PC-9 (cell line): ENCODE data around the gene PCGF3. TPM values are rescaled to one million over a fixed set of nuclear protein-coding genes. Genes with fewer than 3 reads are reported as not detected.

Experiments
- BruUV-seq: library from RNA; stranded (reverse); fragments of 400-500 nt; replicated peaks from 2 replicates; lab custom pipeline; 2021; lab: Mats Ljungman, UMichigan
- CTCF ChIA-PET: fragments of 300-600 bp; sonication (Branson Sonifier 250); formaldehyde crosslinking; loops from one replicate; lab custom pipeline; 2022; ENCODE audit warnings: antibody characterized with exemption; lab: Charles Lee
- POLR2A ChIA-PET: fragments of 300-600 bp; sonication (Branson Sonifier 250); formaldehyde crosslinking; loops from one replicate; lab custom pipeline; 2022; ENCODE audit warnings: antibody characterized with exemption; ENCODE audit not compliant: unreplicated experiment; lab: Charles Lee
- DNase-seq, 2 experiments: peaks; one replicate each; pipeline versions ENCODE4 v3.0.0 to v3.0.0-alpha.2; 2015 to 2022; ENCODE audit warnings: mixed read lengths in 1 of 2
- H2AFZ ChIP-seq: fragments of 200-600 bp; sonication (generic); 2 replicates; pipeline ENCODE4 v1.8.1; 2017; ENCODE audit warnings: antibody characterized with exemption
- H3F3A ChIP-seq: fragments of 200-600 bp; sonication (generic); 2 replicates; pipeline ENCODE4 v1.8.1; 2017; ENCODE audit warnings: antibody characterized with exemption, mild to moderate bottlenecking, low read depth; ENCODE audit not compliant: insufficient read depth
- H3K27ac ChIP-seq: fragments of 200-600 bp; sonication (generic); 2 replicates; pipeline ENCODE4 v1.6.1; 2016; ENCODE audit warnings: mixed run types
- H3K27me3 ChIP-seq: fragments of 200-600 bp; sonication (generic); 2 replicates; pipeline ENCODE4 v1.6.1; 2016; ENCODE audit warnings: low read depth, mixed run types; ENCODE audit not compliant: insufficient read depth
- H3K36me3 ChIP-seq: fragments of 200-600 bp; sonication (generic); 2 replicates; pipeline ENCODE4 v1.6.1; 2016; ENCODE audit warnings: low read depth, mixed run types
- H3K4me1 ChIP-seq: fragments of 200-600 bp; sonication (generic); replicated peaks from 2 replicates; pipeline ENCODE4 v1.6.1; 2016; ENCODE audit warnings: mixed run types; ENCODE audit not compliant: insufficient read depth
- H3K4me2 ChIP-seq: fragments of 200-600 bp; sonication (generic); 2 replicates; pipeline ENCODE4 v1.6.1; 2017; ENCODE audit warnings: mixed run types
- H3K4me3 ChIP-seq: fragments of 200-600 bp; sonication (generic); 2 replicates; pipeline ENCODE4 v1.6.1; 2016; ENCODE audit warnings: mixed run types
- H3K79me2 ChIP-seq: fragments of 200-600 bp; sonication (generic); 2 replicates; pipeline ENCODE4 v1.6.1; 2017; ENCODE audit warnings: low read depth, mixed run types
- H3K9me2 ChIP-seq: fragments of 200-600 bp; sonication (generic); 2 replicates; pipeline ENCODE4 v1.8.1; 2017; ENCODE audit warnings: mild to moderate bottlenecking; ENCODE audit not compliant: insufficient read depth
- H3K9me3 ChIP-seq: fragments of 200-600 bp; sonication (generic); 2 replicates; pipeline ENCODE4 v1.8.1; 2016; ENCODE audit warnings: low read depth; ENCODE audit not compliant: insufficient read depth
- H4K20me1 ChIP-seq: fragments of 200-600 bp; sonication (generic); 2 replicates; pipeline ENCODE4 v1.8.1; 2017; ENCODE audit not compliant: insufficient read depth
- EZH2 ChIP-seq: fragments of 200-600 bp; sonication (generic); IDR thresholded peaks from 2 replicates; pipeline ENCODE4 v1.8.0; 2017; ENCODE audit warnings: antibody characterized with exemption, low read depth
- intact Hi-C: fragments of 100-400 bp; cut with micrococcal nuclease; formaldehyde crosslinking; loops from one replicate; pipeline ENCODE4 v1.10.0; 2022; ENCODE audit not compliant: unreplicated experiment
- total RNA-seq: library from RNA; stranded (reverse); gene quantifications from 2 replicates; pipeline ENCODE4 v1.2.3, GENCODE V29; 2021
- TF ChIP-seq, protein P1 (sequence below): fragments of 200-600 bp; sonication (generic); conservative IDR thresholded peaks from 2 replicates; pipeline ENCODE4 v1.6.1; 2017; ENCODE audit warnings: mixed run types, antibody characterized with exemption, mild to moderate bottlenecking, moderate library complexity

The PCGF3 gene
- total RNA-seq, 1 experiment from 2014 or later, result 60.8 TPM

GRCh38 chr4:717601-718320 lies 12.1 kb downstream of the PCGF3 start:
- H3K9me2 ChIP-seq, result no peaks in the 10 kb centered on the region
- H3F3A ChIP-seq, result no peaks in the 10 kb centered on the region
- no peaks in the 10 kb centered on the region for H3K27me3 ChIP-seq
- intact Hi-C loops, result no loop called here
- POLR2A ChIA-PET, result no interaction called here
- no peaks in the 10 kb centered on the region for H3K4me1 ChIP-seq
- TF ChIP-seq, protein P1, sequence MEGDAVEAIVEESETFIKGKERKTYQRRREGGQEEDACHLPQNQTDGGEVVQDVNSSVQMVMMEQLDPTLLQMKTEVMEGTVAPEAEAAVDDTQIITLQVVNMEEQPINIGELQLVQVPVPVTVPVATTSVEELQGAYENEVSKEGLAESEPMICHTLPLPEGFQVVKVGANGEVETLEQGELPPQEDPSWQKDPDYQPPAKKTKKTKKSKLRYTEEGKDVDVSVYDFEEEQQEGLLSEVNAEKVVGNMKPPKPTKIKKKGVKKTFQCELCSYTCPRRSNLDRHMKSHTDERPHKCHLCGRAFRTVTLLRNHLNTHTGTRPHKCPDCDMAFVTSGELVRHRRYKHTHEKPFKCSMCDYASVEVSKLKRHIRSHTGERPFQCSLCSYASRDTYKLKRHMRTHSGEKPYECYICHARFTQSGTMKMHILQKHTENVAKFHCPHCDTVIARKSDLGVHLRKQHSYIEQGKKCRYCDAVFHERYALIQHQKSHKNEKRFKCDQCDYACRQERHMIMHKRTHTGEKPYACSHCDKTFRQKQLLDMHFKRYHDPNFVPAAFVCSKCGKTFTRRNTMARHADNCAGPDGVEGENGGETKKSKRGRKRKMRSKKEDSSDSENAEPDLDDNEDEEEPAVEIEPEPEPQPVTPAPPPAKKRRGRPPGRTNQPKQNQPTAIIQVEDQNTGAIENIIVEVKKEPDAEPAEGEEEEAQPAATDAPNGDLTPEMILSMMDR, result no peak
- no peak for TF ChIP-seq EZH2
- DNase-seq, result no peak
- no peaks in the 10 kb centered on the region for H3K9me3 ChIP-seq
- no peak overlapping the region for H3K27ac ChIP-seq
- BruUV-seq, result no TSS peak
- H2AFZ ChIP-seq, result no peak overlapping the region
- H3K79me2 ChIP-seq, result peaks cover 48% of the 10 kb centered on the region
- no peak overlapping the region for H3K4me3 ChIP-seq
- no peak overlapping the region for H3K4me2 ChIP-seq
- CTCF ChIA-PET, result no interaction called here
- H3K36me3 ChIP-seq, result no peaks in the 10 kb centered on the region
- peaks cover 34% of the 10 kb centered on the region for H4K20me1 ChIP-seq

DNA sequence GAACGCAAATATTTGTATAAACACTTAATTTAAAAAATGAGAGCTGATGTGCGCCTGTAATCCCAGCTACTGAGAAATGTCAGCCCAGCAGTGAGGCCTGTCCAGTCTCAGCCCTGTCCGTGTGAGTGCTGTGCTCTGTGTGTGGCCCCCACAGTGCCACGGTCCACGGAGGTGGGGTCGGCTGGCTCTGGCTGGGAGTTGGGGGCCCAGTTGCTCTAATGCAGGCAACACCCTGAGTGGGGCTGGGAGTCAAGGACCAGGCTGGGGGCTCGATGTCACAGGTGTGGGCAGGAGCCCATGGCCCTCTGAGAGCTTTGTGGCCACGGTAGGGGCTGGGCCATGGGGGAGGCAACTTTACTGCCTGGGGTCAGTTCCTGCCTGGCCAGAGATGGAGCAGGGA lies 12.8 kb downstream of the PCGF3 start:
- Histone ChIP-seq H3K9me2 (no peaks in the 10 kb centered on the region), H4K20me1 (peaks cover 30% of the 10 kb centered on the region), H3K4me1 (no peaks in the 10 kb centered on the region), H3K4me2 (no peak overlapping the region), H3K9me3 (no peaks in the 10 kb centered on the region), H2AFZ (no peak overlapping the region), H3F3A (no peaks in the 10 kb centered on the region), H3K27ac (no peak overlapping the region), H3K79me2 (peaks cover 41% of the 10 kb centered on the region), H3K36me3 (no peaks in the 10 kb centered on the region), H3K4me3 (no peak overlapping the region), H3K27me3 (no peaks in the 10 kb centered on the region)
- no peak for DNase-seq
- intact Hi-C loops, result no loop called here
- BruUV-seq, result no TSS peak
- ChIA-PET CTCF (no interaction called here), POLR2A (no interaction called here)
- TF ChIP-seq, protein P1, result no peak
- TF ChIP-seq EZH2, result no peak

GRCh38 chr4:720111-720860 lies 14.7 kb downstream of the PCGF3 start:
- Histone ChIP-seq H3K4me1 (no peaks in the 10 kb centered on the region), H3K9me2 (no peaks in the 10 kb centered on the region), H3K4me3 (no peak overlapping the region), H3K36me3 (no peaks in the 10 kb centered on the region), H3K79me2 (peaks cover 24% of the 10 kb centered on the region; the same call in 1 of the 2 replicates), H3K4me2 (no peak overlapping the region), H3K9me3 (no peaks in the 10 kb centered on the region), H2AFZ (no peak overlapping the region), H3K27me3 (no peaks in the 10 kb centered on the region), H4K20me1 (peaks cover 27% of the 10 kb centered on the region), H3F3A (no peaks in the 10 kb centered on the region), H3K27ac (no peak overlapping the region)
- ChIA-PET CTCF (no interaction called here), POLR2A (no interaction called here)
- DNase-seq, result no peak
- intact Hi-C loops, result no loop called here
- BruUV-seq, result no TSS peak
- TF ChIP-seq, protein P1, result no peak
- no peak for TF ChIP-seq EZH2
